Fibroblast of the aortic adventitia (primary cell): Measurements from ENCODE around the gene SETD3. TPM values are rescaled to one million over a fixed set of nuclear protein-coding genes. Genes with fewer than 3 reads are reported as not detected.

Experiments
- DNase-seq: peaks from one replicate; pipeline ENCODE4 v3.0.0-alpha.2; 2010; ENCODE audit warnings: low read depth
- H3K4me3 ChIP-seq: 2 replicates; pipeline ENCODE4 v1.5.1; 2011; ENCODE audit warnings: low read depth, mild to moderate bottlenecking, control low read depth, low read length, moderate library complexity
- CTCF ChIP-seq: IDR thresholded peaks from 2 replicates; pipeline ENCODE4 v1.5.1; 2011; ENCODE audit warnings: mild to moderate bottlenecking, low read length, control low read depth, inconsistent platforms; ENCODE audit not compliant: insufficient read depth
- total RNA-seq: library from RNA; depleted of rRNA; stranded (reverse); fragments of >200 nt; gene quantifications from 2 replicates; pipeline ENCODE4 v1.2.3, GENCODE V29; 2012; ENCODE audit warnings: low replicate concordance

Gene SETD3
- total RNA-seq, 1 donor, result 47.6 TPM

DNA sequence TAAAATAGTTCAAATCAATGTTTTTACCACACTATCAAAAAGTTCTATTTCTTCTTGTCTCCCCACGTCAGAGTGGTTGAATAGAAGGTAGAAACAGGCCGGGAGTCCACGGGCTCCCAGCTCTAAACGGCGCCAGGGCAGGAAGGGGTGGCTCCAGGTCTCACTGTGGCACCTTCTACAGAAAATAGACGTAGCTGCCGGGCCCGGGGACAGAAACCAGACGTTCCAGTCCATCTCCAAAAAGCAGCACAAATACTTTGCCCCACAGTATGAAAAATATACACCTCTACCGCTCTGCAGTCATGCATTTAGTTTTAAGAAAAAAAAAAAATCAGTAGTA lies 31.4 kb upstream of the SETD3 start:
- H3K4me3 ChIP-seq, result no peak overlapping the region
- TF ChIP-seq CTCF, result no peak
- DNase-seq, result no peak

GRCh38 chr14:99511421-99512109 lies 30.9 kb upstream of the SETD3 start:
- no peak for TF ChIP-seq CTCF
- DNase-seq, result peak; percentile 69
- H3K4me3 ChIP-seq, result no peak overlapping the region

- TF ChIP-seq CTCF, result no peak
- no peak for DNase-seq
- no peak overlapping the region for H3K4me3 ChIP-seq
Observed at GRCh38 chr14:99510556-99511139, 30.0 kb upstream of the SETD3 start.

DNA sequence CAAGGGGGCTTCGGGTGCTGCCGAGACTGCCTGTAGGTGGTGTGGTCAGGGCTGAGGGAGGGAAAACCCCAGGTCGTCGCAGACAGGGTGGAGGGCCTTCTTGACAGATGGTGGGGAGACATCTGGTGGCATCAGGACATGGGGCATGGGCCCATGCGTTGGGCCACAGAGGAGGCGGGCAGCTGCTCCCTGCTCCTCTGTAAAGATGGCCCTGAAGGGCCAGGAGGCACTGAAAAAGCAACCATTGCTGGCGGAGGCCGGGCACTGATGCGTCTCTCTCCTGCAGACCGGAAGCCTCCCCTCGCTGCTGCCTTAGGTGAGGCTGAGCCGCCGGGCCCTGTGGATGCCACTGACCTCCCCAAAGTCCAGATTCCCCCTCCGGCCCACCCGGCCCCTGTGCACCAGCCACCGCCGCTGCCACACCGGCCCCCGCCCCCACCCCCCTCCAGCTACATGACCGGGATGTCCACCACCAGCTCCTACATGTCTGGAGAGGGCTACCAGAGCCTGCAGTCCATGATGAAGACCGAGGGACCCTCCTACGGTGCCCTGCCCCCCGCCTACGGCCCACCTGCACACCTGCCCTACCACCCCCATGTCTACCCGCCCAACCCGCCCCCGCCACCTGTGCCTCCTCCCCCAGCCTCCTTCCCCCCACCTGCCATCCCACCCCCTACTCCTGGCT lies 29.4 kb upstream of the SETD3 start:
- no peak for DNase-seq
- no peak overlapping the region for H3K4me3 ChIP-seq

DNA sequence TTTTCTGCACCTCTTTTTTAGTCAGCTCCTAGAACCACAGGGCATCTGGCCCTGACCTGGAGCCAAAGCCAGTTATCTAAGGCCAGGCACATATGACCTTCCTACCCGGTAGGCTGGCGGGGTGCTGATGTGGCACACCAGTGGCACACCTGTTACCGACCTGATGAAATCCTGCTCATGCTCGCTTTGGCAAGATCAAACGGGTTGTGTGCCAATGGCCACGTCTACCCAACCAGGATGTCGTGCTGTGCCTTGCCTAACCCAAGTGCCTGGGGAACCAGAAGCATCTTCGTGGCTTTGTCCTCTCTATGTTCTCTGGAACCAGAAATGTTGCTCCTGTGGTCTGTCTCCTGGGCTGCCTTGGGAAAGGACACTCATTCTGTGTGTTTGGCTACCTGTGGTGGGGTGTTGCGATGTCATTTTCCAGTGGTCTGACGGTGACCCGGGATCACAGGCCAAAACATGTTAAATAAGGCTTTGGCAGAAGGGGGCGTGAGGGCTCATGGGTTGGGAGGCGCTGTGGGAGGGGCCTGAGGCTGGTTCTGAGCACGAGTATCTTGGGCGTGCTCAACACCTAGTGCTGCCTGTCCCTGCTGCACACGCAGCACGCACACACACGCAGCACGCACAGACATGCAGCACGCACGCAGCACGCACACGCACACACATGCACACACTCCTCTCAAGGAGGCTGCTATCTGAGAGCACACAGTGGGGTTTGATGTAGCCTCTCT lies 28.4 kb upstream of the SETD3 start:
- H3K4me3 ChIP-seq, result no peak overlapping the region
- DNase-seq, result no peak
- TF ChIP-seq CTCF, result no peak

More for the DNA sequence above, 29.4 kb upstream of the SETD3 start:
- no peak for TF ChIP-seq CTCF

DNA sequence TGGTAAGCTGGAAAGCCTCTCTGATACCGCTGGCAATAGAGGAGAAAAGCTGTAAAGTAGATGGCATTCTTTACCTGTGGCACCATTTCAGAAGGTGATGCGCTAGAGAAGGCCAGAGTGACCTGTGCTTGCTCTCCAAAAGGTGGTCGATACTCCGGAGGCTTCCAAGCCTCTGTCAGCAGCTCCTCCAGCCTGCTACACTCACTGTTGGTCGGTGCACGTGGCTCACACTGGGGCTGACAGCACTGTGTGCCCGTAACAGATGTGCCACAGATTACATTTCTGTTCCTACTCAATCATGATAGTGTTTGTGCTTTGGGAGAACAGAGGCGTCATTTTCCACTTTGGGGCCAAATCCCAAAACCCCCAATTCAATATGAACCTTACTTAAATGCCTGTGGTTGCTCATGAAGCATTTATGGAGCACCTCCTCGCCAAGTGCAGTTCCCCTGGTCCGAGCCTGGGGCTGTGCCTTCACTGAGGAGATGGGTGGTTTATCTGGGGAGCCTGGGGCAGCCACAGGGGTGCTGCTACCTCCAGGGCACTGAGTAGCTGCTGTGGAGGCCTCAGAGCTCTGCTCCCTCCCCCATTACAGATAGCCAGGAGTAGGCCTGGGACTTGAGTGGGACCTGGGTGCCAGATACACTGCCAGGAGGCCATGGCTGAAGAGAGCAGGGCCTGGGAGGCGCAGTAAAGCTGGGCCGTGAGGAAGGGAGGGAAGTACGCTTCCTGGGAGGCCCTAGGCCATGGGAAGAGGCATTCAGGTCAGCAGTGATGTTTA lies 27.4 kb upstream of the SETD3 start:
- no peak overlapping the region for H3K4me3 ChIP-seq
- no peak for DNase-seq
- TF ChIP-seq CTCF, result no peak
